Measurements from ENCODE around the gene TRIM28.

DNA sequence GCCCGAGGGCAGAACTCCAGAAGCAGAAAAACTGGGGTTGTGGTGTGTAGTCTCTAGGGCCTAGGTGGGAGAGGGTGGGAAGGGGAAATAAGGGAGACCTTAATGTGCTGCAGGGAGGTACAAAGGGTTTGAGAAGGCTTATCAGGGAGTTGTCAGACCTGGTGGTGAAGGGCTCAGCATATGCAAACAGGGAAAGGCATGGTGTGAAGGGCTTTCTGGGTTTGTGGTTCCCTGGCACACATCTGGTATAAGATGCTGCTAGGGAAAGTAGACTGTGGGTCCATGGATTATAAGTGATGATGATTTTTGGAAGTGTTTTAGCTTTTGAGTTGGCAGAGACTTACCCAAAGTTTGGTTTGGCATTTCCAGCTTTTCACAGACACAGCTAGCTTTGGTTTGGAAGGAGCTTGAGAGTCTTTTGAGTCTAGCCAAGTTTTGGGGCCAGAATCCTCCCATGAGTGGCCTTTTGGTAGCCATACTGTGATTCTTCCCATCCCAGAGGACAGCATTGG lies 2.2 kb downstream of the TRIM28 start:
- no peak for TF ChIP-seq EZH2phosphoT487 (IDR thresholded peaks at IDR 0.05; ENCODE audit: low read depth, severe bottlenecking, unreplicated experiment)
- TF ChIP-seq EZH2 (IDR thresholded peaks at IDR 0.05; ENCODE audit: borderline replicate concordance) = no peak
- no peak for TF ChIP-seq CTCF (IDR thresholded peaks at IDR 0.05; ENCODE audit: poor library complexity)

All from hepatocyte (in vitro differentiated cells).